GM04503 (cell line): Measurements from ENCODE around the gene MYO3A.
"Not testable (repeated sequence)": the region's sequence is repeated elsewhere in the genome, so short reads cannot be mapped to it uniquely, and the experiment has no call there.

ENCODE experiments used
- DNase-seq: peaks from one replicate; pipeline ENCODE4 v3.0.0-alpha.2; 2012; ENCODE audit warnings: low read depth

MYO3A gene

GRCh38 chr10:25974897-25975459, 40.9 kb downstream of the MYO3A start:
- DNase-seq = no peak

- DNase-seq = no peak
Measured at GRCh38 chr10:25978771-25979170, 44.7 kb downstream of the MYO3A start.

- DNase-seq = no peak
Measured at GRCh38 chr10:25982107-25982506, 48.1 kb downstream of the MYO3A start.

GRCh38 chr10:25988583-25988982, 54.6 kb downstream of the MYO3A start:
- no peak for DNase-seq

- DNase-seq = no peak
Measured at GRCh38 chr10:25989951-25990350, 55.9 kb downstream of the MYO3A start.

GRCh38 chr10:25999295-25999981, 65.4 kb downstream of the MYO3A start:
- DNase-seq = no peak

- DNase-seq = no peak
Measured at GRCh38 chr10:26000971-26001370, 66.9 kb downstream of the MYO3A start.

- not testable (repeated sequence) for DNase-seq
Measured at GRCh38 chr10:26002466-26002865, 68.4 kb downstream of the MYO3A start.

GRCh38 chr10:26015092-26015491, 81.1 kb downstream of the MYO3A start:
- DNase-seq = no peak

- DNase-seq = no peak
Measured at GRCh38 chr10:26022831-26023230, 88.8 kb downstream of the MYO3A start.

- no peak for DNase-seq
Measured at GRCh38 chr10:26024303-26024702, 90.3 kb downstream of the MYO3A start.

- DNase-seq = no peak
Measured at GRCh38 chr10:26025523-26025922, 91.5 kb downstream of the MYO3A start.

GRCh38 chr10:26029858-26030257, 95.8 kb downstream of the MYO3A start:
- DNase-seq = no peak

GRCh38 chr10:26031300-26031699, 97.3 kb downstream of the MYO3A start:
- DNase-seq = no peak

GRCh38 chr10:26043469-26043868, 109.4 kb downstream of the MYO3A start:
- DNase-seq = no peak

- no peak for DNase-seq
Measured at GRCh38 chr10:26044141-26044749, 110.2 kb downstream of the MYO3A start.

- DNase-seq = no peak
Measured at GRCh38 chr10:26046073-26046700, 112.2 kb downstream of the MYO3A start.

GRCh38 chr10:26048756-26049155, 114.7 kb downstream of the MYO3A start:
- DNase-seq = no peak

GRCh38 chr10:26052326-26052725, 118.3 kb downstream of the MYO3A start:
- no peak for DNase-seq

GRCh38 chr10:26057466-26057865, 123.4 kb downstream of the MYO3A start:
- DNase-seq = no peak

GRCh38 chr10:26064106-26064505, 130.1 kb downstream of the MYO3A start:
- DNase-seq = no peak

- DNase-seq = no peak
Measured at GRCh38 chr10:26067680-26068079, 133.7 kb downstream of the MYO3A start.

- not testable (repeated sequence) for DNase-seq
Measured at GRCh38 chr10:26080971-26081370, 146.9 kb downstream of the MYO3A start.
